Skeletal muscle tissue (tissue), 4 donors: Measurements from ENCODE around the gene CPNE8. TPM values are rescaled to one million over a fixed set of nuclear protein-coding genes. Genes with fewer than 3 reads are reported as not detected.
"Not testable (repeated sequence)": the region's sequence is repeated elsewhere in the genome, so short reads cannot be mapped to it uniquely, and the experiment has no call there.

ENCODE experiments used
- H3K27ac ChIP-seq: one replicate; pipeline ENCODE4 v1.7.0; 2013; ENCODE audit warnings: mild to moderate bottlenecking, low read depth, low read length, inconsistent platforms
- H3K27me3 ChIP-seq, 3 donors: one replicate each; pipeline ENCODE4 v1.7.0; 2013; ENCODE audit warnings: low read length in 3 of 3; ENCODE audit not compliant: control insufficient read depth in 3 of 3, insufficient read depth in 3 of 3
- H3K36me3 ChIP-seq, 3 donors: one replicate each; pipeline ENCODE4 v1.7.0; 2013; ENCODE audit warnings: low read length in 3 of 3; ENCODE audit not compliant: control insufficient read depth in 3 of 3, insufficient read depth in 3 of 3
- H3K4me1 ChIP-seq, 3 donors: one replicate each; pipeline ENCODE4 v1.7.0; 2013; ENCODE audit warnings: low read length in 3 of 3, mild to moderate bottlenecking in 3 of 3; ENCODE audit not compliant: control insufficient read depth in 3 of 3, insufficient read depth in 3 of 3
- H3K4me3 ChIP-seq, 3 donors: one replicate each; pipeline ENCODE4 v1.7.0; 2013; ENCODE audit warnings: low read length in 3 of 3
- H3K9ac ChIP-seq, 3 donors: one replicate each; pipeline ENCODE4 v1.7.0; 2013; ENCODE audit warnings: low read length in 3 of 3, mild to moderate bottlenecking in 3 of 3, moderate library complexity in 2 of 3, low read depth in 1 of 3
- H3K9me3 ChIP-seq, 3 donors: one replicate each; pipeline ENCODE4 v1.7.0; 2013; ENCODE audit warnings: low read length in 3 of 3; ENCODE audit not compliant: control insufficient read depth in 3 of 3
- total RNA-seq: library from RNA; depleted of rRNA; stranded (reverse); fragments of >200 nt; gene quantifications from one replicate; pipeline ENCODE4 v1.2.3, GENCODE V29; 2014
- donor health status: Osteomylitis.

The CPNE8 gene
- total RNA-seq, 1 donor from 2014 or later = 4.7 TPM

DNA sequence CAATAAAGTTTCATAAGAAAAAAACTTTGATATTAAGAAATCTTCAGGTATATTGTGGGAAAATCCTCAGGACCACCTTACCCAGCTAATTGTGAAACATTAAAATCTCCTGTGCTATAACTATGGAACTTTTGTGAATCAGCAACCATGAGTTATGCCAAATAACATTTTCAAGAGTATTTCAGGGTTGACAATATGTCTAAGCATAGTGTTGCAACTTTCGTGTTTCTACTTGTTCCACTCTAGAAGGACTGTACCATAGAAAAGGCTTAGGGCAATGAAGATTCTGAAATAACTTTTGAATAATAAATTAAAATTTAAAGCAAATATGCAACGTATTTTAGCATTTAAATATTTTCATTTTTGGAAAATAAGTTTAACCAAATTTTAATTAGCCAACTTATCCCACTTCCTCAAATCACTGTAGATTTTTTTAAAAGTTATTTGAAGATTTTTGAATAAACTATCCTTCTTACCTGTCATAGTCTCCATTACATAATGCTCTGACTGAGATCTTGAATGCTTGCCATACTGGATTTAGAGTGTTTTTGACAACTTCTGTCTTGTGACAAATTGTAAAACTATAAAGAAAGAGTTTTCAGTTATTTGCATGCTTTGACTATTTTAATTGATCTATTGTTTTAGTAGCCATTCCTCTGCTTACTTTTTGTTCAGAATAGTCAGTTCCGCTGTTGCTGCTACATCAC, 143.6 kb downstream of the CPNE8 start:
- no peak overlapping the region for H3K27ac ChIP-seq
- H3K9ac ChIP-seq = no peak overlapping the region
- no peak overlapping the region for H3K4me3 ChIP-seq
- no peaks in the 10 kb centered on the region for H3K27me3 ChIP-seq
- peaks cover 0 to 3% (median 0%) of the 10 kb centered on the region in 3 donors for H3K36me3 ChIP-seq
- no peaks in the 10 kb centered on the region for H3K4me1 ChIP-seq
- H3K9me3 ChIP-seq = no peaks in the 10 kb centered on the region

DNA sequence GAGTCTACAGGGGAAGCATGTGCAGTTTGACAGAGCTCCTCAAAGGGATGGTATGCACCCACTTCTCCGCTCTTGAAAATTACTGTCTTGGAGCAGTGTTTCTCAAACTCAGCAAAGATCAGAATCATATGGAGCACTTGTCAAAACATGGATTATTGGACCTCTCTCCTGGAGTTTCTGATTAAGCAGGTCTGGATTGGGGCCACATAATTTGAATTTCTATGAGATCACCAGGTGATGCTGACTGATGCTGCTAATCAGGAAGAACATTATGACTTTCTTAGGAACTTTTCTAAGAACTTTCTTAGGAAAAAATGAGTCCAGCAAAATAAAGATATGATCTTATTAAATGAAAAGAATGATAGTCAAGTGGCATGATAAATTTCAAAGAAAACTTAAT, 144.3 kb downstream of the CPNE8 start:
- Histone ChIP-seq H3K4me1 (no peaks in the 10 kb centered on the region), H3K27me3 (no peaks in the 10 kb centered on the region), H3K9ac (no peak overlapping the region)

GRCh38 chr12:38759621-38760020, 145.8 kb downstream of the CPNE8 start:
- H3K36me3 ChIP-seq = peaks cover 0 to 3% (median 0%) of the 10 kb centered on the region in 3 donors
- H3K4me3 ChIP-seq = no peak overlapping the region
- no peak overlapping the region for H3K27ac ChIP-seq
- no peaks in the 10 kb centered on the region for H3K27me3 ChIP-seq
- H3K9me3 ChIP-seq = no peaks in the 10 kb centered on the region
- no peaks in the 10 kb centered on the region for H3K4me1 ChIP-seq
- H3K9ac ChIP-seq = no peak overlapping the region

More for the DNA sequence above, 144.3 kb downstream of the CPNE8 start:
- Histone ChIP-seq H3K36me3 (peaks cover 0 to 3% (median 0%) of the 10 kb centered on the region in 3 donors), H3K4me3 (no peak overlapping the region), H3K27ac (no peak overlapping the region), H3K9me3 (no peaks in the 10 kb centered on the region)

DNA sequence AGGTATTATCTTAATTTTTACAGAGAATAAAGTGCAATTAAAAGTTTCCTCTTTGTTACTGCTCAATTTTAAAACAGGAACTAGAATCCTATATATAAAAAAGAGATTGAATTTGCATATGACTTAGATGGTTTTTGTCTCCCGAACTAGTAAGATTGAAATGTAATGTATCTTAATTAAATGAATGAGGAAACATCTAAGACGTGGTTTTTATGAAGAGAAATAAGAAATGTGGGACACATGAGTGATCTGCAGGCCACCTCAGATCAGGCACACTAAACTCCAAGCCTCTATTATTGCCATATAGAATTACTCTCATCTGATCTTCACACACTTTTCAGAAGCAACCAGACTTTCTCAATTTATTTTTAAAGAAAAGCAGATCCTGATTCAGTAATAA, 158.6 kb downstream of the CPNE8 start:
- H3K4me3 ChIP-seq = no peak overlapping the region
- H3K4me1 ChIP-seq = no peaks in the 10 kb centered on the region
- H3K27ac ChIP-seq = no peak overlapping the region
- H3K27me3 ChIP-seq = no peaks in the 10 kb centered on the region
- no peaks in the 10 kb centered on the region for H3K36me3 ChIP-seq
- no peak overlapping the region for H3K9ac ChIP-seq
- no peaks in the 10 kb centered on the region for H3K9me3 ChIP-seq

GRCh38 chr12:38745601-38746000, 159.8 kb downstream of the CPNE8 start:
- Histone ChIP-seq H3K27me3 (no peaks in the 10 kb centered on the region), H3K9me3 (no peaks in the 10 kb centered on the region), H3K4me3 (no peak overlapping the region), H3K4me1 (no peaks in the 10 kb centered on the region), H3K27ac (no peak overlapping the region), H3K9ac (no peak overlapping the region), H3K36me3 (no peaks in the 10 kb centered on the region)

- Histone ChIP-seq H3K4me1 (no peaks in the 10 kb centered on the region), H3K9me3 (no peaks in the 10 kb centered on the region), H3K27ac (no peak overlapping the region), H3K9ac (no peak overlapping the region), H3K36me3 (no peaks in the 10 kb centered on the region), H3K4me3 (no peak overlapping the region), H3K27me3 (no peaks in the 10 kb centered on the region)
Measured at GRCh38 chr12:38744041-38744440, 161.3 kb downstream of the CPNE8 start.

DNA sequence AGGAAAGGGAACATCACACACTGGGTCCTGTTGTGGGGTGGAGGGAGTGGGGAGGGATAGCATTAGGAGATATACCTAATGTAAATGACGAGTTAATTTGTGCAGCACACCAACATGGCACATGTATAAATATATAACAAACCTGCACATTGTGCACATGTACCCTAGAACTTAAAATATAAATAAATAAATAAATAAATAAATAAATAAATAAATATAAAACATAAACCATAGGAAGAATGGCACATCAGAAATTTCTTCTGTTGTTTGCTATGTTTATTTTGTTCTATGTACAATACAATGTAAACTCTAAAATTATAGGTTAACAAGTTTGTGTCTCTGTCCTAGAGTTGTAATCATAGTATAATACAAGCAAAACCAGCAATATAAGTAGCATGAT, 162.9 kb downstream of the CPNE8 start:
- H3K36me3 ChIP-seq, H3K9me3 ChIP-seq, H3K9ac ChIP-seq, H3K4me3 ChIP-seq, H3K27me3 ChIP-seq, H3K4me1 ChIP-seq, H3K27ac ChIP-seq: not testable (repeated sequence)

- Histone ChIP-seq H3K4me1 (no peaks in the 10 kb centered on the region), H3K9me3 (no peaks in the 10 kb centered on the region), H3K27ac (no peak overlapping the region), H3K27me3 (no peaks in the 10 kb centered on the region), H3K4me3 (no peak overlapping the region), H3K36me3 (no peaks in the 10 kb centered on the region), H3K9ac (no peak overlapping the region)
Measured at GRCh38 chr12:38736821-38737220, 168.6 kb downstream of the CPNE8 start.

DNA sequence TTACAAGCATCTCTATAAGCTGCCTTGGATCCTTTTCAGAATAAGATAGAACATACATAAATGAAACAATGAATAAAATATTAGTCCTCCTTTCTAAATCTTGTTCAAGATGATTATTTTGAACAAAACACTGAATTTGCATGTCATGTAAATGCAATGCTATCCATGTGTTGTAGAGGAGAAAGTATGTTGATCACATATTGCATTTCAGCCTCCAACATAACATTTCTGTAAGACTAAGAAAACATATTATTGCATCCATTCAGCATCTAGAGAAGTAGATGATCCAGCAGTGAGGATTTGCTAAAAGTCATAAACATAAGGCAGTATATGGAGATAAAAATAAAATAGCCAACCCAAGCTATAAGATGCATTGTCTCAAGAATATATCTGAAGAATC, 172.6 kb downstream of the CPNE8 start:
- no peaks in the 10 kb centered on the region for H3K36me3 ChIP-seq
- no peak overlapping the region for H3K4me3 ChIP-seq
- H3K4me1 ChIP-seq = no peaks in the 10 kb centered on the region
- no peaks in the 10 kb centered on the region for H3K27me3 ChIP-seq
- H3K9ac ChIP-seq = no peak overlapping the region
- H3K9me3 ChIP-seq = no peaks in the 10 kb centered on the region
- H3K27ac ChIP-seq = no peak overlapping the region

DNA sequence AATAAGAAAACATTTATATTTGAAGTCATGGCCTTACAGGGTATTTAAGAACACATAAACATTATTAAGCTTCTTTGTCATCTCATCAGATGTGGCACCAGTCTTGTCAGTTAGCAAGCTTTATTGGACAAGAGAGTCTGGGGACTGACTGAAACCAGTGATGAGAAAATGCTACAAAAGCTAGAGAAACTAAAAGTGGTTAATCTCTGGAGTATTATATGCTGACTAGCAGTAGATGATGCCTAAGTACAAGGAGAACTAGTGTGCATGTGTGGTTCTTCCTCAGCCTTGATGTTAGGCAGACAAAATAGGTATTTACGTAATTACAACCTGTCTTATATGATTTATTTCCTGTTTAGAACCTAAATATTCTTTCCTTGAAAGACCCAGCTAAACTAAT, 176.5 kb downstream of the CPNE8 start:
- H3K9me3 ChIP-seq = no peaks in the 10 kb centered on the region
- H3K4me1 ChIP-seq = no peaks in the 10 kb centered on the region
- no peak overlapping the region for H3K27ac ChIP-seq
- no peaks in the 10 kb centered on the region for H3K27me3 ChIP-seq
- no peaks in the 10 kb centered on the region for H3K36me3 ChIP-seq
- no peak overlapping the region for H3K9ac ChIP-seq
- H3K4me3 ChIP-seq = no peak overlapping the region
